ENCODE data around the gene TCP11L2. TPM values are rescaled to one million over a fixed set of nuclear protein-coding genes. Genes with fewer than 3 reads are reported as not detected.

TCP11L2 gene
- total RNA-seq, 1 donor from 2014 or later = 31.6 TPM

GRCh38 chr12:106303202-106303820 lies 778 bp downstream of the TCP11L2 start:
- TF ChIP-seq CTCF (IDR thresholded peaks at IDR 0.05; ENCODE audit: insufficient read depth, low read length, severe bottlenecking) = peak; percentile 10
- DNase-seq (ENCODE audit: low read depth) (peak; percentile 56), FAIRE-seq (no peak)
- Histone ChIP-seq H3K36me3 (ENCODE audit: control insufficient read depth, insufficient read depth, low read length) (no peaks in the 10 kb centered on the region), H3K27me3 (ENCODE audit: control insufficient read depth, insufficient read depth, low read length) (no peaks in the 10 kb centered on the region), H3K4me3 (ENCODE audit: low read depth, low read length) (peak overlapping the region; percentile 95)

GRCh38 chr12:106304001-106304421 lies 1.5 kb downstream of the TCP11L2 start:
- H3K4me3 ChIP-seq (ENCODE audit: low read depth, low read length) = no peak overlapping the region

GRCh38 chr12:106304797-106305196 lies 2.3 kb downstream of the TCP11L2 start:
- FAIRE-seq = no peak
- no peak for TF ChIP-seq CTCF (IDR thresholded peaks at IDR 0.05; ENCODE audit: insufficient read depth, low read length, severe bottlenecking)
- no peak overlapping the region for H3K4me3 ChIP-seq (ENCODE audit: low read depth, low read length)
- no peaks in the 10 kb centered on the region for H3K27me3 ChIP-seq (ENCODE audit: control insufficient read depth, insufficient read depth, low read length)
- no peaks in the 10 kb centered on the region for H3K36me3 ChIP-seq (ENCODE audit: control insufficient read depth, insufficient read depth, low read length)
- DNase-seq (ENCODE audit: low read depth) = no peak

More at GRCh38 chr12:106304001-106304421, 1.5 kb downstream of the TCP11L2 start:
- H3K27me3 ChIP-seq (ENCODE audit: control insufficient read depth, insufficient read depth, low read length) = no peaks in the 10 kb centered on the region
- H3K36me3 ChIP-seq (ENCODE audit: control insufficient read depth, insufficient read depth, low read length) = no peaks in the 10 kb centered on the region
- FAIRE-seq = no peak
- no peak for DNase-seq (ENCODE audit: low read depth)
- TF ChIP-seq CTCF (IDR thresholded peaks at IDR 0.05; ENCODE audit: insufficient read depth, low read length, severe bottlenecking) = no peak

GRCh38 chr12:106305376-106305775 lies 2.8 kb downstream of the TCP11L2 start:
- DNase-seq (ENCODE audit: low read depth) (peak; percentile 65), FAIRE-seq (no peak)
- H3K27me3 ChIP-seq (ENCODE audit: control insufficient read depth, insufficient read depth, low read length) = no peaks in the 10 kb centered on the region
- TF ChIP-seq CTCF (IDR thresholded peaks at IDR 0.05; ENCODE audit: insufficient read depth, low read length, severe bottlenecking) = no peak
- no peak overlapping the region for H3K4me3 ChIP-seq (ENCODE audit: low read depth, low read length)
- no peaks in the 10 kb centered on the region for H3K36me3 ChIP-seq (ENCODE audit: control insufficient read depth, insufficient read depth, low read length)

GRCh38 chr12:106307181-106307580 lies 4.6 kb downstream of the TCP11L2 start:
- TF ChIP-seq CTCF (IDR thresholded peaks at IDR 0.05; ENCODE audit: insufficient read depth, low read length, severe bottlenecking) = no peak
- Histone ChIP-seq H3K27me3 (ENCODE audit: control insufficient read depth, insufficient read depth, low read length) (no peaks in the 10 kb centered on the region), H3K4me3 (ENCODE audit: low read depth, low read length) (no peak overlapping the region), H3K36me3 (ENCODE audit: control insufficient read depth, insufficient read depth, low read length) (no peaks in the 10 kb centered on the region)
- FAIRE-seq (no peak), DNase-seq (ENCODE audit: low read depth) (no peak)

- FAIRE-seq (no peak), DNase-seq (ENCODE audit: low read depth) (no peak)
- no peaks in the 10 kb centered on the region for H3K27me3 ChIP-seq (ENCODE audit: control insufficient read depth, insufficient read depth, low read length)
- H3K4me3 ChIP-seq (ENCODE audit: low read depth, low read length) = no peak overlapping the region
- no peak for TF ChIP-seq CTCF (IDR thresholded peaks at IDR 0.05; ENCODE audit: insufficient read depth, low read length, severe bottlenecking)
- peaks cover 3% of the 10 kb centered on the region for H3K36me3 ChIP-seq (ENCODE audit: control insufficient read depth, insufficient read depth, low read length)
Measured at GRCh38 chr12:106308121-106308520, 5.6 kb downstream of the TCP11L2 start.
